GM12872 (cell line): ENCODE results near the gene RNASE8.
A peak's percentile ranks its signal among the peaks of the same experiment; 100 is the strongest.

Experiments
- TF ChIP-seq, protein P1 (sequence below): IDR thresholded peaks from 3 replicates; pipeline ENCODE4 v1.5.1; 2011; ENCODE audit warnings: low read depth, mild to moderate bottlenecking, low read length, moderate library complexity; ENCODE audit not compliant: insufficient read depth

Gene RNASE8

DNA sequence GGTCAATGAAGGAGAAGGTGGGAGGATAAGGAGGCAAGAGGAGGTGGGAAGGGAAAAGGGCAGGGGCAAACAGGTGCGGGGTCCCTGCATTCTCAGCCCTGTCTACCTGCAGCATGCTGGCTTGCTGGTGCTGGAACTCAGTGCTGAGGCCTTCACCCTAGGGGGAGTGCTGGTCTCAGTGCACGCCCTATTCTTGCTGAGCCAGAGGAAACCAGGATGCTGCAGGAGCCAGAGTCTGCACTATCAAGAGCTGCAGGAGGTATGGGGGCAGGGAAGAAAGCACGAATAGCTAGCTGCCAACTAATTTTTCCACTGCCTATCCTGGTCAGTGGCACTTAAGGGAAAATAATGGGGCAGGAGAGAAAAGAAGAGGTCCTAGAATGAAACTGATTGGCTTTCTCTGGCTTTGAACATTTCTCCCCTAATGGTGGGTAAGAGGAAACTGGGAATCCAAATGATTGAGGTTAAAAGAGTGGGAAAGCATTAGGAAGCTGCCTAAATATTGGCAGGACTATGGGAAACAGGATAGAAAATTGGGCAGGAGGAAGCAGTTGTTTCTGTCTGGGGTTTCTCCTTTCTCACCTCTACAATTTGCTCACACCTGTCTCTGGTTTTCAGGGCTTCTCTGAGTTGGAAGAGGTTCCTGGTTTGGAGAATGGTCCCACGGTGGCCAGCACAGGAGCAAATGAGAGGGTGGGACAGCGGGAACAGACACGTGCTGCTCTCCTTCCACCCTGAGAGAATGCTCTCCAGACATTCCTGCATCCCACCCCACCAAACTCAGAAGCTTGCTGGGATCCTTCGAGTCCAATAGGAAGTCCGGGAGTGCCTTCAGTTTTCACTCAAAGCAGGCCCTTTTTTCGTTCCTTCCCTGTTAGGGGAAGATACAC, 45.1 kb downstream of the RNASE8 start:
- TF ChIP-seq, protein P1, sequence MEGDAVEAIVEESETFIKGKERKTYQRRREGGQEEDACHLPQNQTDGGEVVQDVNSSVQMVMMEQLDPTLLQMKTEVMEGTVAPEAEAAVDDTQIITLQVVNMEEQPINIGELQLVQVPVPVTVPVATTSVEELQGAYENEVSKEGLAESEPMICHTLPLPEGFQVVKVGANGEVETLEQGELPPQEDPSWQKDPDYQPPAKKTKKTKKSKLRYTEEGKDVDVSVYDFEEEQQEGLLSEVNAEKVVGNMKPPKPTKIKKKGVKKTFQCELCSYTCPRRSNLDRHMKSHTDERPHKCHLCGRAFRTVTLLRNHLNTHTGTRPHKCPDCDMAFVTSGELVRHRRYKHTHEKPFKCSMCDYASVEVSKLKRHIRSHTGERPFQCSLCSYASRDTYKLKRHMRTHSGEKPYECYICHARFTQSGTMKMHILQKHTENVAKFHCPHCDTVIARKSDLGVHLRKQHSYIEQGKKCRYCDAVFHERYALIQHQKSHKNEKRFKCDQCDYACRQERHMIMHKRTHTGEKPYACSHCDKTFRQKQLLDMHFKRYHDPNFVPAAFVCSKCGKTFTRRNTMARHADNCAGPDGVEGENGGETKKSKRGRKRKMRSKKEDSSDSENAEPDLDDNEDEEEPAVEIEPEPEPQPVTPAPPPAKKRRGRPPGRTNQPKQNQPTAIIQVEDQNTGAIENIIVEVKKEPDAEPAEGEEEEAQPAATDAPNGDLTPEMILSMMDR = no peak

DNA sequence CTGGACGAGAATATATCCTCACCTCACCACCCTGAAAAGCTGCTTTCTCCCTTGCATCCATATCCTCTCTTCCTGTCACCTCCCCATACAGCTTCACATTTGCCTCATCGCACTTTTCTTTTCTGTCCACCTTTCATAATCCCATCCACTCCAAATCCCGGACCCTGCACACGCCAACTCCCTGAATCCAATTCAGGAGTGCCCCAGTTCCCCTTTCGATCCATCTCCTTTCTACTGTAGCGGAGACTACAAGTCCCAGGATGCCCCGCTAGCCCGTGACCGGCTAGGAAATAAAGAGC, 45.7 kb downstream of the RNASE8 start:
- TF ChIP-seq, protein P1 = no peak

DNA sequence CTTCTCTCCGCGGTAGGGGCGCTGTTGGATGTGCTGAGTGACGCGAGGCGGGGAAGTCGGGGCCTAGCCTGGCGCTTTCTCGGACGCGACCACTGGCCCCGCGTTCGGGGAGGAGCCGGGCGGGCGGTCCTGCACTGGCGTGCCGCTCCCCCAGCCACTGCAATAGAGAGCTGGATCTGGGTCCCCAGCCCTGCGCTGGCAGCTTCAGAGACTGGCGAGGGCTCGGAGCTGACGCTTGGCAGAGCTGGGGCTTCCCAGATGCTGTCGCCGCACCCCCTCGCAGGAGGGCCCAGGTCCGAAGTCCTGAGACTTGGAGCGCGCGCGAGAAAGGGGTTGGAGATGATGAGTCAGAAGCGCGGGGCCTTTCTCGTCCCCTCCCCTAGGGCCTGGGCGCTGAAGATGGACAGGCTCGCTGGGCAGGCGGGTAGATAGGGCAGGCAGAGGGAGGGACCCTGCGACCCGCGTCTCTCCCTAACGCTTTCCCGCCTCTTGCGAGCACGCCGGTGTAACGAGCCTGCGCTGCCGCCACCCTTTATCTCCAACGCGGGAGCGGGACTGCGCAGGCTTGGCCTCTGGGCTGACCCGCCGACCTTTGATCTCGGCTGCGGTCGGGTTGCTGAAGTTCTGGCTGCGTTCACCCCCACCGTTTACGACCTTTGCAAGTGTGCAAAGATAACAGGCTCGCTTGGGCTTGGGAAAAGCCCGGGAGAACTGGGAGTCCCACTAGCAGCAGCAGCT, 46.3 kb downstream of the RNASE8 start:
- TF ChIP-seq, protein P1 = peak; percentile 77

DNA sequence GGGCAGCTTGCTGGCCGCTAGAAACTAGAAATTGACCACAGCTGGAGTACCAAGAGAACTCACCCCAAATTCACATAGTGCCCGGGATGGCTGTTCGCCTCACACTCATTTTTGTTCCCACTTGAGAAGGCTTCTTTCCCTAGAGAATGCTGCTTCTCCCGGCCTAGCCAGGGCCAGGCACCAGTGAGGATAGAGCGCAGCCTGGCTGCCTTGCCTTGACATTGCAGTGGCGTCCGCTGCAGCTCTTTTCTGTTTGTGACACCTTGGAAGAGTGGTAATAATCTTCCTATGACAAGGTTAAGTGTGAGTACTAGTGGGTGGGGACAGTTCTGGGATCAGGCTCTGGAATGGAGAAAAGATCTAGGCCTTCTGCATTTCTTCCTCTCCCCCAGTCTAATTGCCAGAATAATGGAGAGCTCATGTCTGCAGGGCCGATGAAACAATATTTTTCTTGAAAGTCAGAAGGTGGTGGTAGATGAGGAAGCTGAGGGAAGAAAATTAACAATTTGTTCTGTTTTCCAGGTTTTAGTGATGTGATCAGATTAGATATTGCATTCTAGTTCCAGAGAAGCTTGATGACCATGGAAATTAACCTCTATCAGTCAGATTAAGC, 46.9 kb downstream of the RNASE8 start:
- TF ChIP-seq, protein P1 = peak; percentile 90

DNA sequence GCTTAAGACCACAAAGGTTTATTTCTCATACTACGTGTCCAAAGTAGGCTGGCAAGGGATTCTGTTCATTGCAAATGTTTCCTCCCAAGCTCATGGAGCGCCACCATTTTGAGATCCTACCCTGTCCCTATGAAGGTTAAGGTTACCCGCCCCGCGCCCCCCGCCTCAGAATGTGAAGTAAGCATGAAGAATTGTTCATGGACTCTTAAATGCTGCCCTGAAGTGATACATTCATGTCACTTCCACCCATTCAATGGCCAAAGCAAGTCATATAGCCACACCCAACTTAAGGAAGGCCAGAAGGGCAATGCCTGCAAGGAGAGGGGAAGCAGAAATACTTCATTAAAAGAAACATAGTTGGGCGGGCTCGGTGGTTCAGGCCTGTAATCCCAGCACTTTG, 47.5 kb downstream of the RNASE8 start:
- TF ChIP-seq, protein P1 = no peak

DNA sequence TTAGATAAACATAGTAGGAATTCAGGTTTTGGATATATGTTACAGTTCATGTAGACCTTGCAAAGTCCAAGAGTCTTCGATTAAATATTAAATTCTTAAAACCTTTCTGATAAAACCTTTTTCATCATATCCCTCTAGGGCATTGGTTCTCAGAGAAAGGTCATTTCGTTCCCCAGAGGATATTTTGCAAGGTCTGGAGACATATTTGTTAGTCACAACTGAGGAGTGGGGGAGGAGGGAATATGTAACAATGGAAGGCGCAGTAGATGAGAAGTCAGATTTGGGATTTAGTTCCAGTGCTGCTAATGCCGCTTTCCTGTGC, 48.5 kb downstream of the RNASE8 start:
- TF ChIP-seq, protein P1 = no peak

DNA sequence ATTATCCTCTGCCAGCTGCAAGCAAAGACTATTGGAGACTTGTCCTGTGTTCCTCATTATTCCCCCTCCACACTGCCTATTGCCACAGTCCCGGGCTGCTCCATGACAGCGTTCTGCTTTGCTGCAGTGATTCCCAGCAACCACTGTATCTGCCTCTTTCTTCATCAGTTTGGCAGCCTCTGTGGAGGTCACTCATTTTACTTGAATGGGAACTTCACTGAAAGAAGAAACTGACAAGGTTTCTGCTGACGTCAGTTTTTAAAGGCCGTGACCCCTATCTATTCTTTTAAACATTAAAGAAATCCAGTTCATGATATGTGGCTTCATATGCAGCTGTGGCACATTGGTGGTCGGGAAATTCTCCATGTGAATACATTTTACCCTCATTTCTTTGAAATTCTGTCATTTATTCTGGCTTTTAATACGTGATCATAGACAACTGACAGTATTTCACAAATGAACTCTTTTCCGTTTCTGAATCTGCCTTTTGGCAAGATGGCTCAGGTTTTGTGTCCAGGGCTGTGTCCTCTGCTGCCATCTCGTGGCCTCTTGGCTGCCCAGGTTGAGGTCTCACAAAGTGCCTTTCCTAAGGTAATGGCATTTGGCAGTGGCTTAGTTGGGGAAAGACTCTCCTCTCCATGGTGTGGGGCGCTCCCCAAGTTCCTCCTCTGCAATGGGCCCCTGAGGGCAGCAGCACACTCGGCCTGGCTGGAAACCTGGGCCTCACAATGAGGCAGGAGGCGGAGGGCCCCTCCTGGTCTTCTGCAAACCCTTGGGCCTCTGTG, 49.1 kb downstream of the RNASE8 start:
- TF ChIP-seq, protein P1 = peak; percentile 93
